Fibroblast of peridontal ligament (primary cell): ENCODE results near the gene MSI2.

Experiments used
- DNase-seq: peaks from one replicate; pipeline ENCODE4 v3.0.0-alpha.2; 2010; ENCODE audit errors: extremely low read depth

The MSI2 gene

GRCh38 chr17:57340160-57340981 is 84.0 kb downstream of the MSI2 start:
- DNase-seq, result no peak

- no peak for DNase-seq
Observed at GRCh38 chr17:57341611-57342540, 85.6 kb downstream of the MSI2 start.

- no peak for DNase-seq
Observed at GRCh38 chr17:57342963-57343589, 86.8 kb downstream of the MSI2 start.

GRCh38 chr17:57343717-57344116 is 87.4 kb downstream of the MSI2 start:
- DNase-seq, result no peak

GRCh38 chr17:57344261-57344660 is 87.9 kb downstream of the MSI2 start:
- no peak for DNase-seq

- DNase-seq, result no peak
Observed at GRCh38 chr17:57349541-57350247, 93.4 kb downstream of the MSI2 start.

- peak; percentile 77 for DNase-seq
Observed at GRCh38 chr17:57350266-57350665, 93.9 kb downstream of the MSI2 start.

- no peak for DNase-seq
Observed at GRCh38 chr17:57352665-57353175, 96.4 kb downstream of the MSI2 start.

- DNase-seq, result no peak
Observed at GRCh38 chr17:57354673-57355072, 98.3 kb downstream of the MSI2 start.

GRCh38 chr17:57355090-57355859 is 99.0 kb downstream of the MSI2 start:
- peak; percentile 25 for DNase-seq

- DNase-seq, result no peak
Observed at GRCh38 chr17:57356153-57356718, 99.9 kb downstream of the MSI2 start.

GRCh38 chr17:57356719-57357391 is 100.5 kb downstream of the MSI2 start:
- no peak for DNase-seq

GRCh38 chr17:57357392-57357784 is 101.1 kb downstream of the MSI2 start:
- DNase-seq, result no peak

GRCh38 chr17:57357830-57358430 is 101.6 kb downstream of the MSI2 start:
- no peak for DNase-seq

- DNase-seq, result no peak
Observed at GRCh38 chr17:57360266-57360665, 103.9 kb downstream of the MSI2 start.

- no peak for DNase-seq
Observed at GRCh38 chr17:57362797-57363556, 106.7 kb downstream of the MSI2 start.

GRCh38 chr17:57363580-57363979 is 107.3 kb downstream of the MSI2 start:
- DNase-seq, result no peak

GRCh38 chr17:57363998-57364643 is 107.8 kb downstream of the MSI2 start:
- no peak for DNase-seq
